HepG2 (cell line): ENCODE results near the gene SYTL3. TPM values are rescaled to one million over a fixed set of nuclear protein-coding genes. Genes with fewer than 3 reads are reported as not detected.

Experiments
- ATAC-seq: fragments of 200-7000 bp; cut with Tn5 transposase; 3 replicates; pipeline ENCODE4 v1.9.1; 2020; ENCODE audit warnings: mild to moderate bottlenecking, moderate library complexity
- BruUV-seq: library from RNA; stranded (reverse); fragments of 400-500 nt; replicated peaks from 2 replicates; lab custom pipeline; 2021; lab: Mats Ljungman, UMichigan
- CTCF ChIA-PET: fragments of 300-600 bp; formaldehyde crosslinking; extraction: SDS; loops from one replicate; lab custom pipeline; 2021; ENCODE audit warnings: low total read pairs, inconsistent platforms, low intra/inter-chr PET ratio; lab: Yijun Ruan, JAX
- POLR2A ChIA-PET: fragments of 350-600 bp; sonication (Branson Sonifier 250); formaldehyde crosslinking; loops from one replicate; lab custom pipeline; 2020; ENCODE audit warnings: antibody characterized with exemption, inconsistent platforms; lab: Yijun Ruan, JAX
- DNase-seq: peaks from one replicate; pipeline ENCODE4 v3.0.0-alpha.2; 2015; ENCODE audit warnings: low spot score
- FAIRE-seq: peaks from 3 replicates; lab custom pipeline; 2011; peaks lifted over from hg19 to GRCh38; lab: Jason Lieb, UNC
- H2AFZ ChIP-seq: one replicate; pipeline ENCODE4 v1.6.1; 2011; ENCODE audit warnings: low read length, inconsistent platforms
- H3K27ac ChIP-seq: fragments of 300-600 bp; 3 replicates; pipeline ENCODE4 v1.8.0; 2011; ENCODE audit warnings: mixed run types, mild to moderate bottlenecking, mixed read lengths, low read length, inconsistent platforms; ENCODE audit not compliant: insufficient read depth; ENCODE audit errors: extremely low read length
- H3K27me3 ChIP-seq, 2 experiments: fragments of 200-600 bp in 1 of 2; 2 replicates in 1 of 2; 3 replicates in 1 of 2; pipeline versions ENCODE4 v1.6.0 to v1.8.0; 2011; ENCODE audit warnings: low read length in 2 of 2, mild to moderate bottlenecking in 2 of 2, moderate library complexity in 2 of 2, inconsistent platforms in 1 of 2; ENCODE audit not compliant: insufficient read depth in 2 of 2, control insufficient read depth in 1 of 2
- H3K36me3 ChIP-seq, 2 experiments: fragments of 200-600 bp in 1 of 2; replicated peaks in 1 of 2; 2 replicates in 1 of 2; 3 replicates in 1 of 2; pipeline versions ENCODE4 v1.5.1 to v1.8.0; 2011; ENCODE audit warnings: low read length in 2 of 2, inconsistent platforms in 1 of 2; ENCODE audit not compliant: insufficient read depth in 2 of 2, control insufficient read depth in 1 of 2
- H3K4me1 ChIP-seq: 2 replicates; pipeline ENCODE4 v1.5.1; 2012; ENCODE audit warnings: low read length, inconsistent platforms; ENCODE audit not compliant: insufficient read depth
- H3K4me2 ChIP-seq: 2 replicates; pipeline ENCODE4 v1.6.0; 2011; ENCODE audit warnings: low read depth, low read length, inconsistent platforms
- H3K4me3 ChIP-seq, 3 experiments: fragments of 200-600 bp in 1 of 3; sonication (generic), shearing (Covaris generic) in 1 of 3; replicated peaks in 1 of 3; 2 replicates each; pipeline ENCODE4 v1.5.1; 2011 to 2016; ENCODE audit warnings: low read length in 3 of 3, inconsistent platforms in 2 of 3, low read depth in 2 of 3, mild to moderate bottlenecking in 2 of 3, control low read depth in 1 of 3, mixed read lengths in 1 of 3; ENCODE audit not compliant: insufficient read depth in 1 of 3
- H3K79me2 ChIP-seq: one replicate; pipeline ENCODE4 v1.6.1; 2011; ENCODE audit warnings: low read length, inconsistent platforms; ENCODE audit not compliant: insufficient read depth
- H3K9ac ChIP-seq: 2 replicates; pipeline ENCODE4 v1.6.0; 2011; ENCODE audit warnings: mild to moderate bottlenecking, low read depth, low read length, inconsistent platforms; ENCODE audit not compliant: insufficient read depth
- H3K9me3 ChIP-seq: 2 replicates; pipeline ENCODE4 v1.5.1; 2012; ENCODE audit warnings: mild to moderate bottlenecking, low read length
- H4K20me1 ChIP-seq: 2 replicates; pipeline ENCODE4 v1.6.0; 2011; ENCODE audit warnings: inconsistent platforms, mild to moderate bottlenecking, low read length, moderate library complexity; ENCODE audit not compliant: insufficient read depth
- ZFP36 ChIP-seq: fragments of 150-350 bp; IDR thresholded peaks from 2 replicates; pipeline ENCODE4 v1.6.1; 2018; ENCODE audit warnings: borderline replicate concordance, low read length, low read depth; ENCODE audit not compliant: partially characterized antibody
- ZMYM3 ChIP-seq: sonication (generic); formaldehyde crosslinking; IDR thresholded peaks from 2 replicates; pipeline ENCODE4 v1.5.1; 2020; ENCODE audit warnings: mild to moderate bottlenecking, missing genetic modification reagents
- WGBS: methylation state at CpG from one replicate; pipeline ENCODE4 v1.1.6; 2017; ENCODE audit warnings: low lambda C conversion rate; 5-methylcytosine and 5-hydroxymethylcytosine counted together
- in situ Hi-C: cut with HindIII; loops from 2 replicates; pipeline ENCODE4 v1.10.0; 2017; ENCODE audit warnings: low pct_unique_long_range_greater_than_20kb; ENCODE audit not compliant: extremely low pct_ligation_motif_present
- intact Hi-C: fragments of 100-400 bp; cut with micrococcal nuclease; formaldehyde crosslinking; loops from one replicate; pipeline ENCODE4 v1.10.0; 2022; ENCODE audit not compliant: unreplicated experiment
- polyA plus RNA-seq, 8 experiments: library from polyadenylated mRNA; depleted of rRNA in 3 of 8; stranded (reverse) in 7 of 8; unstranded in 1 of 8; fragments of >200 nt; fragmentation: Illumina TruSeq in 4 of 8; extraction: Trizol in 4 of 8; gene quantifications; 2 replicates each; pipeline versions ENCODE4 v1.2.1 to v1.2.3, GENCODE V29; 2011 to 2016; ENCODE audit warnings: low read depth in 4 of 8, missing spikeins in 1 of 8, mixed read lengths in 1 of 8; ENCODE audit not compliant: insufficient read depth in 1 of 8
- total RNA-seq, 5 experiments: library from RNA; depleted of rRNA; stranded (reverse); fragments of >200 nt; fragmentation: Illumina TruSeq; extraction: Trizol; gene quantifications; 2 replicates each; pipeline ENCODE4 v1.2.3, GENCODE V29; 2016; ENCODE audit warnings: low read depth in 1 of 5
- TF ChIP-seq, protein P1 (sequence below): sonication (generic); formaldehyde crosslinking; IDR thresholded peaks from 2 replicates; pipeline ENCODE4 v1.5.0; 2020; ENCODE audit warnings: mild to moderate bottlenecking, missing genetic modification reagents, borderline replicate concordance

The SYTL3 gene
- total and polyA plus RNA-seq, 2 of the 13 experiments (the other 11 are each of a cell fraction or from before 2014, with no cell fraction given), result 0.11 to 0.28 TPM

DNA sequence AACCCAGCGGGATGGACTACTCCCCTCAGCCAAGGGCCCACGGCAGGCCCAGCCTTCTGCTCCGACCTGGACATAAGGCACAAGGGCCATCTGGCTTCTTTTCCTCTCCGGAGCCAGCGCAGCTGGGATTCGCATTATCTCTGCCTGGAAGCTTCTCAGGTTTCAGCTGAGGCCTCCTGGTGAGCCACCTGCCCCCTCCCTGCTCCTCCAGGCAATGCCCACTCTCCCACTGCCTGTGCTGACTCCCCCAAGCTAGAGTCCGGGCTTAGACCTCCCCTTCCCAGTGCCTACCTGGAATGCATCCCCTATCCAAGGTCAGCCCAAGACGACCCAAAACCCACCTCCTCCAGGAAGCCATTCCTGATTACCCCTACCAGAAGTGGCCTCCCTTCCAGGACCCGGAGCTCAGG lies 108.6 kb downstream of the SYTL3 start:
- FAIRE-seq, result no peak
- no peak overlapping the region for H2AFZ ChIP-seq
- BruUV-seq, result no TSS peak
- H3K4me1 ChIP-seq, result peaks cover 11% of the 10 kb centered on the region; the same call in 1 of the 2 replicates
- H3K9me3 ChIP-seq, result no peaks in the 10 kb centered on the region
- 23% methylated on average over 9 of the region's 9 CpGs for WGBS
- CTCF ChIA-PET, result no interaction called here
- no peak for DNase-seq
- TF ChIP-seq ZFP36 (peak; percentile 25), ZMYM3 (CRISPR knock-in tag) (peak; percentile 16; the same call in 1 of the 2 replicates)
- TF ChIP-seq, protein P1, sequence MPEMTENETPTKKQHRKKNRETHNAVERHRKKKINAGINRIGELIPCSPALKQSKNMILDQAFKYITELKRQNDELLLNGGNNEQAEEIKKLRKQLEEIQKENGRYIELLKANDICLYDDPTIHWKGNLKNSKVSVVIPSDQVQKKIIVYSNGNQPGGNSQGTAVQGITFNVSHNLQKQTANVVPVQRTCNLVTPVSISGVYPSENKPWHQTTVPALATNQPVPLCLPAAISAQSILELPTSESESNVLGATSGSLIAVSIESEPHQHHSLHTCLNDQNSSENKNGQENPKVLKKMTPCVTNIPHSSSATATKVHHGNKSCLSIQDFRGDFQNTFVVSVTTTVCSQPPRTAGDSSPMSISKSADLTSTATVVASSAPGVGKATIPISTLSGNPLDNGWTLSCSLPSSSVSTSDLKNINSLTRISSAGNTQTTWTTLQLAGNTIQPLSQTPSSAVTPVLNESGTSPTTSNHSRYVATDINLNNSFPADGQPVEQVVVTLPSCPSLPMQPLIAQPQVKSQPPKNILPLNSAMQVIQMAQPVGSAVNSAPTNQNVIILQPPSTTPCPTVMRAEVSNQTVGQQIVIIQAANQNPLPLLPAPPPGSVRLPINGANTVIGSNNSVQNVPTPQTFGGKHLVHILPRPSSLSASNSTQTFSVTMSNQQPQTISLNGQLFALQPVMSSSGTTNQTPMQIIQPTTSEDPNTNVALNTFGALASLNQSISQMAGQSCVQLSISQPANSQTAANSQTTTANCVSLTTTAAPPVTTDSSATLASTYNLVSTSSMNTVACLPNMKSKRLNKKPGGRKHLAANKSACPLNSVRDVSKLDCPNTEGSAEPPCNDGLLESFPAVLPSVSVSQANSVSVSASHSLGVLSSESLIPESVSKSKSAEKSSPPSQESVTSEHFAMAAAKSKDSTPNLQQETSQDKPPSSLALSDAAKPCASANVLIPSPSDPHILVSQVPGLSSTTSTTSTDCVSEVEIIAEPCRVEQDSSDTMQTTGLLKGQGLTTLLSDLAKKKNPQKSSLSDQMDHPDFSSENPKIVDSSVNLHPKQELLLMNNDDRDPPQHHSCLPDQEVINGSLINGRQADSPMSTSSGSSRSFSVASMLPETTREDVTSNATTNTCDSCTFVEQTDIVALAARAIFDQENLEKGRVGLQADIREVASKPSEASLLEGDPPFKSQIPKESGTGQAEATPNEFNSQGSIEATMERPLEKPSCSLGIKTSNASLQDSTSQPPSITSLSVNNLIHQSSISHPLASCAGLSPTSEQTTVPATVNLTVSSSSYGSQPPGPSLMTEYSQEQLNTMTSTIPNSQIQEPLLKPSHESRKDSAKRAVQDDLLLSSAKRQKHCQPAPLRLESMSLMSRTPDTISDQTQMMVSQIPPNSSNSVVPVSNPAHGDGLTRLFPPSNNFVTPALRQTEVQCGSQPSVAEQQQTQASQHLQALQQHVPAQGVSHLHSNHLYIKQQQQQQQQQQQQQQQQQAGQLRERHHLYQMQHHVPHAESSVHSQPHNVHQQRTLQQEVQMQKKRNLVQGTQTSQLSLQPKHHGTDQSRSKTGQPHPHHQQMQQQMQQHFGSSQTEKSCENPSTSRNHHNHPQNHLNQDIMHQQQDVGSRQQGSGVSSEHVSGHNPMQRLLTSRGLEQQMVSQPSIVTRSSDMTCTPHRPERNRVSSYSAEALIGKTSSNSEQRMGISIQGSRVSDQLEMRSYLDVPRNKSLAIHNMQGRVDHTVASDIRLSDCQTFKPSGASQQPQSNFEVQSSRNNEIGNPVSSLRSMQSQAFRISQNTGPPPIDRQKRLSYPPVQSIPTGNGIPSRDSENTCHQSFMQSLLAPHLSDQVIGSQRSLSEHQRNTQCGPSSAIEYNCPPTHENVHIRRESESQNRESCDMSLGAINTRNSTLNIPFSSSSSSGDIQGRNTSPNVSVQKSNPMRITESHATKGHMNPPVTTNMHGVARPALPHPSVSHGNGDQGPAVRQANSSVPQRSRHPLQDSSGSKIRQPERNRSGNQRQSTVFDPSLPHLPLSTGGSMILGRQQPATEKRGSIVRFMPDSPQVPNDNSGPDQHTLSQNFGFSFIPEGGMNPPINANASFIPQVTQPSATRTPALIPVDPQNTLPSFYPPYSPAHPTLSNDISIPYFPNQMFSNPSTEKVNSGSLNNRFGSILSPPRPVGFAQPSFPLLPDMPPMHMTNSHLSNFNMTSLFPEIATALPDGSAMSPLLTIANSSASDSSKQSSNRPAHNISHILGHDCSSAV, result no peak
- no peak overlapping the region for H3K9ac ChIP-seq
- peak; percentile 11; the same call in 2 of the 3 replicates for ATAC-seq
- no peak overlapping the region for H3K27ac ChIP-seq
- intact Hi-C loops (no loop called here), in situ Hi-C loops (no loop called here)
- POLR2A ChIA-PET, result no interaction called here
- H3K79me2 ChIP-seq, result no peaks in the 10 kb centered on the region
- no peaks in the 10 kb centered on the region for H4K20me1 ChIP-seq
- H3K27me3 ChIP-seq, result peaks cover 1 to 20% of the 10 kb centered on the region in 2 experiments; a peak in 3 of 5 replicates
- no peak overlapping the region for H3K4me3 ChIP-seq
- no peak overlapping the region for H3K4me2 ChIP-seq
- no peaks in the 10 kb centered on the region for H3K36me3 ChIP-seq
